GM23338 (cell line): ENCODE data around the gene PPP1R36. TPM values are rescaled to one million over a fixed set of nuclear protein-coding genes. Genes with fewer than 3 reads are reported as not detected.

ENCODE experiments used
- ATAC-seq: fragments of 200-7000 bp; cut with Tn5 transposase; 3 replicates; pipeline ENCODE4 v1.9.1; 2020
- DNase-seq: peaks from one replicate; pipeline ENCODE4 v3.0.0-alpha.2; 2015; ENCODE audit warnings: low spot score
- H2AFZ ChIP-seq: fragments of 200-600 bp; sonication (generic); 2 replicates; pipeline ENCODE4 v1.8.0; 2016; ENCODE audit warnings: antibody characterized with exemption, mild to moderate bottlenecking, moderate library complexity
- H3F3A ChIP-seq: fragments of 200-600 bp; sonication (generic); replicated peaks from 2 replicates; pipeline ENCODE4 v1.8.0; 2017; ENCODE audit warnings: antibody characterized with exemption, mixed run types, low read depth
- H3K27ac ChIP-seq: fragments of 200-600 bp; sonication (generic); 2 replicates; pipeline ENCODE4 v1.6.1; 2016; ENCODE audit warnings: low read depth
- H3K27me3 ChIP-seq: fragments of 200-600 bp; sonication (generic); 2 replicates; pipeline ENCODE4 v1.8.0; 2016; ENCODE audit warnings: mild to moderate bottlenecking, mixed run types, moderate library complexity; ENCODE audit not compliant: insufficient read depth
- H3K36me3 ChIP-seq: fragments of 200-600 bp; sonication (generic); 2 replicates; pipeline ENCODE4 v1.8.0; 2016; ENCODE audit warnings: mild to moderate bottlenecking; ENCODE audit not compliant: insufficient read depth
- H3K4me1 ChIP-seq: fragments of 200-600 bp; sonication (generic); 2 replicates; pipeline ENCODE4 v1.8.0; 2016; ENCODE audit warnings: mild to moderate bottlenecking, moderate library complexity; ENCODE audit not compliant: insufficient read depth
- H3K4me2 ChIP-seq: fragments of 200-600 bp; sonication (generic); 2 replicates; pipeline ENCODE4 v1.7.1; 2017; ENCODE audit warnings: mixed run types
- H3K4me3 ChIP-seq: fragments of 200-600 bp; sonication (generic); 2 replicates; pipeline ENCODE4 v1.6.1; 2016; ENCODE audit warnings: mixed run types
- H3K79me2 ChIP-seq: fragments of 200-600 bp; sonication (generic); replicated peaks from 2 replicates; pipeline ENCODE4 v1.8.0; 2017; ENCODE audit warnings: mild to moderate bottlenecking; ENCODE audit not compliant: insufficient read depth
- H3K9me2 ChIP-seq: fragments of 200-600 bp; sonication (generic); 2 replicates; pipeline ENCODE4 v1.8.0; 2017; ENCODE audit not compliant: insufficient read depth
- H4K20me1 ChIP-seq: fragments of 200-600 bp; sonication (generic); replicated peaks from 2 replicates; pipeline ENCODE4 v1.8.0; 2017; ENCODE audit warnings: mild to moderate bottlenecking; ENCODE audit not compliant: insufficient read depth
- H3K27ac Mint-ChIP-seq: 2 replicates; pipeline ENCODE4 v1.8.0; 2020; ENCODE audit warnings: inconsistent platforms, mild to moderate bottlenecking, moderate library complexity, mixed read lengths
- H3K27me3 Mint-ChIP-seq: 3 replicates; pipeline ENCODE4 v1.8.0; 2022; ENCODE audit warnings: low read depth, mild to moderate bottlenecking, moderate library complexity, mixed read lengths, inconsistent platforms; ENCODE audit not compliant: insufficient read depth, poor library complexity
- H3K36me3 Mint-ChIP-seq: 3 replicates; pipeline ENCODE4 v1.8.0; 2021; ENCODE audit warnings: low read depth, mild to moderate bottlenecking, inconsistent platforms, moderate library complexity, mixed read lengths
- H3K4me1 Mint-ChIP-seq: 3 replicates; pipeline ENCODE4 v1.8.0; 2020; ENCODE audit warnings: mild to moderate bottlenecking, inconsistent platforms, mixed read lengths
- H3K4me3 Mint-ChIP-seq: 3 replicates; pipeline ENCODE4 v1.8.0; 2021; ENCODE audit warnings: moderate library complexity, mild to moderate bottlenecking, inconsistent platforms, mixed read lengths
- H3K9me3 Mint-ChIP-seq: 3 replicates; pipeline ENCODE4 v1.8.0; 2020; ENCODE audit warnings: moderate library complexity, mild to moderate bottlenecking, inconsistent platforms, mixed read lengths
- CREB1 ChIP-seq: fragments of 250-450 bp; sonication (Bioruptor Pico); IDR thresholded peaks from 2 replicates; pipeline ENCODE4 v1.5.0; 2020; ENCODE audit warnings: low read depth, mild to moderate bottlenecking, moderate library complexity
- EZH2 ChIP-seq: fragments of 200-600 bp; sonication (generic); IDR thresholded peaks from one replicate; pipeline ENCODE4 v1.8.0; 2017; ENCODE audit warnings: antibody characterized with exemption, mild to moderate bottlenecking, low read depth; ENCODE audit not compliant: unreplicated experiment
- EZH2phosphoT487 ChIP-seq: fragments of 200-600 bp; sonication (generic); IDR thresholded peaks from one replicate; pipeline ENCODE4 v1.8.1; 2018; ENCODE audit warnings: antibody characterized with exemption; ENCODE audit not compliant: unreplicated experiment
- JUNB ChIP-seq: IDR thresholded peaks from one replicate; pipeline ENCODE4 v1.6.1; 2016; ENCODE audit warnings: antibody characterized with exemption; ENCODE audit not compliant: unreplicated experiment
- NANOG ChIP-seq: IDR thresholded peaks from 2 replicates; pipeline ENCODE4 v1.6.1; 2016; ENCODE audit warnings: antibody characterized with exemption, borderline replicate concordance
- POLR2AphosphoS5 ChIP-seq: IDR thresholded peaks from 2 replicates; pipeline ENCODE4 v1.6.1; 2016; ENCODE audit warnings: antibody characterized with exemption, low read depth
- STAT1 ChIP-seq: IDR thresholded peaks from one replicate; pipeline ENCODE4 v1.6.1; 2016; ENCODE audit warnings: antibody characterized with exemption; ENCODE audit not compliant: unreplicated experiment
- ZNF114 ChIP-seq: fragments of 250-450 bp; sonication (Bioruptor Pico); IDR thresholded peaks from 2 replicates; pipeline ENCODE4 v1.5.0; 2020; ENCODE audit warnings: mild to moderate bottlenecking, moderate library complexity
- ZNF331 ChIP-seq: fragments of 250-450 bp; sonication (Bioruptor Pico); IDR thresholded peaks from 2 replicates; pipeline ENCODE4 v1.5.0; 2020; ENCODE audit warnings: low read depth, mild to moderate bottlenecking, moderate library complexity
- polyA plus RNA-seq: library from polyadenylated mRNA; unstranded; fragments of >200 nt; fragmentation: Nextera tagmentation; extraction: Ambion mirVana; gene quantifications from 2 replicates; pipeline ENCODE4 v1.2.1, GENCODE V29; 2016
- total RNA-seq: library from RNA; depleted of rRNA; stranded (reverse); fragments of >200 nt; shearing (Covaris generic); gene quantifications from 2 replicates; pipeline ENCODE4 v1.2.3, GENCODE V29; 2014
- TF ChIP-seq, protein P1 (sequence below), 2 experiments: fragments of 200-600 bp in 1 of 2; sonication (generic) in 1 of 2; conservative IDR thresholded peaks; 2 replicates each; pipeline versions ENCODE4 v1.5.1 to v1.6.1; 2016 to 2017; ENCODE audit warnings: antibody characterized with exemption in 2 of 2, low read depth in 2 of 2, mild to moderate bottlenecking in 2 of 2, moderate library complexity in 1 of 2
- TF ChIP-seq, protein P2 (sequence below): IDR thresholded peaks from one replicate; pipeline ENCODE4 v1.6.1; 2018; ENCODE audit warnings: antibody characterized with exemption; ENCODE audit not compliant: unreplicated experiment
- TF ChIP-seq, protein P3 (sequence below): fragments of 250-450 bp; sonication (Bioruptor Pico); IDR thresholded peaks from 2 replicates; pipeline ENCODE4 v1.5.0; 2020; ENCODE audit warnings: mild to moderate bottlenecking, moderate library complexity
- TF ChIP-seq, protein P4 (sequence below): IDR thresholded peaks from 2 replicates; pipeline ENCODE4 v1.6.1; 2016; ENCODE audit warnings: antibody characterized with exemption

PPP1R36 gene
- total and polyA plus RNA-seq, 2 experiments from 2014 or later, result 0.42 to 1.4 TPM

DNA sequence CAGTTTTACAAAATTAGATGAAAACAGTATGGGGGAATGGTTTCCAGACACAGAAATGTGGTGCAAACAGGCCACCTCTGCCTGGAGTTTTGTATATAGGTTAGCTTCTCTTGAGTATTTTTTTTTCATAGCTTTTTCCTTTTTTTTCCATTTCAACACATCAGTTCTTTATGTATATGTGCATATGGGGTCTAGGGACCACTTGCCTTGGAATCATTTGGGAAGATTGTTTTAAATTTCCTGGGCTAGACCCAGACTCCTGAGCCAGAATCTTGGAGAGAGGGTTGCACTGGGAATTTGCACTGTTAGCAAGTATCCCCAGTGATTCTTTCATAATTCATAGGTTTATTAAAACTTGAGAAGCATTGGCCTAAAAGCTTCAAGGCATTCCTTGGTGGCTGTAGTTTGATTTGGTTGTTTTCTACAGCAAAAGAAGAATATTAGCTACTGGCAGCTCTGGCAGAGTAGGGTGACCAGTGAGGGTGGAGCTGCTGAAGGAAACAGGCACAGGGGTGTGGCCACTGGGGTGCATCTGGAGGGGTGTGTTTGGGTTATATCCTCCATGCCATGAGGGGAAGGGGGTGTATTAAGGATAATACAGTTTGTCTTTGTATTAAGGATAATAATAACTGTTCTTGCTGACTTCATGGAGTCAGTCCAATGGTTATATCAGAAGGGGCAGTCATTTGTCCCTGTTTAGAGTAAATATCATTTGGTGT lies 22.8 kb downstream of the PPP1R36 start:
- Mint-ChIP-seq H3K36me3 (no peaks in the 10 kb centered on the region), H3K9me3 (no peaks in the 10 kb centered on the region), H3K4me1 (peaks cover 18% of the 10 kb centered on the region), H3K27me3 (peaks cover 5% of the 10 kb centered on the region), H3K27ac (peak overlapping the region; percentile 86; the same call in 1 of the 2 replicates), H3K4me3 (no peak overlapping the region; the same call in 2 of the 3 replicates)
- H3K4me3 ChIP-seq, result no peak overlapping the region
- no peaks in the 10 kb centered on the region for H3K36me3 ChIP-seq
- no peak for TF ChIP-seq POLR2AphosphoS5
- TF ChIP-seq, protein P1, sequence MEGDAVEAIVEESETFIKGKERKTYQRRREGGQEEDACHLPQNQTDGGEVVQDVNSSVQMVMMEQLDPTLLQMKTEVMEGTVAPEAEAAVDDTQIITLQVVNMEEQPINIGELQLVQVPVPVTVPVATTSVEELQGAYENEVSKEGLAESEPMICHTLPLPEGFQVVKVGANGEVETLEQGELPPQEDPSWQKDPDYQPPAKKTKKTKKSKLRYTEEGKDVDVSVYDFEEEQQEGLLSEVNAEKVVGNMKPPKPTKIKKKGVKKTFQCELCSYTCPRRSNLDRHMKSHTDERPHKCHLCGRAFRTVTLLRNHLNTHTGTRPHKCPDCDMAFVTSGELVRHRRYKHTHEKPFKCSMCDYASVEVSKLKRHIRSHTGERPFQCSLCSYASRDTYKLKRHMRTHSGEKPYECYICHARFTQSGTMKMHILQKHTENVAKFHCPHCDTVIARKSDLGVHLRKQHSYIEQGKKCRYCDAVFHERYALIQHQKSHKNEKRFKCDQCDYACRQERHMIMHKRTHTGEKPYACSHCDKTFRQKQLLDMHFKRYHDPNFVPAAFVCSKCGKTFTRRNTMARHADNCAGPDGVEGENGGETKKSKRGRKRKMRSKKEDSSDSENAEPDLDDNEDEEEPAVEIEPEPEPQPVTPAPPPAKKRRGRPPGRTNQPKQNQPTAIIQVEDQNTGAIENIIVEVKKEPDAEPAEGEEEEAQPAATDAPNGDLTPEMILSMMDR (conservative IDR thresholded peaks at IDR 0.05; ENCODE audit: low read depth in 2 of 2), result no peak
- TF ChIP-seq JUNB, result no peak
- no peak for TF ChIP-seq CREB1 (CRISPR knock-in tag)
- TF ChIP-seq EZH2, result no peak
- TF ChIP-seq, protein P2, sequence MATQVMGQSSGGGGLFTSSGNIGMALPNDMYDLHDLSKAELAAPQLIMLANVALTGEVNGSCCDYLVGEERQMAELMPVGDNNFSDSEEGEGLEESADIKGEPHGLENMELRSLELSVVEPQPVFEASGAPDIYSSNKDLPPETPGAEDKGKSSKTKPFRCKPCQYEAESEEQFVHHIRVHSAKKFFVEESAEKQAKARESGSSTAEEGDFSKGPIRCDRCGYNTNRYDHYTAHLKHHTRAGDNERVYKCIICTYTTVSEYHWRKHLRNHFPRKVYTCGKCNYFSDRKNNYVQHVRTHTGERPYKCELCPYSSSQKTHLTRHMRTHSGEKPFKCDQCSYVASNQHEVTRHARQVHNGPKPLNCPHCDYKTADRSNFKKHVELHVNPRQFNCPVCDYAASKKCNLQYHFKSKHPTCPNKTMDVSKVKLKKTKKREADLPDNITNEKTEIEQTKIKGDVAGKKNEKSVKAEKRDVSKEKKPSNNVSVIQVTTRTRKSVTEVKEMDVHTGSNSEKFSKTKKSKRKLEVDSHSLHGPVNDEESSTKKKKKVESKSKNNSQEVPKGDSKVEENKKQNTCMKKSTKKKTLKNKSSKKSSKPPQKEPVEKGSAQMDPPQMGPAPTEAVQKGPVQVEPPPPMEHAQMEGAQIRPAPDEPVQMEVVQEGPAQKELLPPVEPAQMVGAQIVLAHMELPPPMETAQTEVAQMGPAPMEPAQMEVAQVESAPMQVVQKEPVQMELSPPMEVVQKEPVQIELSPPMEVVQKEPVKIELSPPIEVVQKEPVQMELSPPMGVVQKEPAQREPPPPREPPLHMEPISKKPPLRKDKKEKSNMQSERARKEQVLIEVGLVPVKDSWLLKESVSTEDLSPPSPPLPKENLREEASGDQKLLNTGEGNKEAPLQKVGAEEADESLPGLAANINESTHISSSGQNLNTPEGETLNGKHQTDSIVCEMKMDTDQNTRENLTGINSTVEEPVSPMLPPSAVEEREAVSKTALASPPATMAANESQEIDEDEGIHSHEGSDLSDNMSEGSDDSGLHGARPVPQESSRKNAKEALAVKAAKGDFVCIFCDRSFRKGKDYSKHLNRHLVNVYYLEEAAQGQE, result no peak
- no peak for TF ChIP-seq ZNF331
- TF ChIP-seq, protein P3, sequence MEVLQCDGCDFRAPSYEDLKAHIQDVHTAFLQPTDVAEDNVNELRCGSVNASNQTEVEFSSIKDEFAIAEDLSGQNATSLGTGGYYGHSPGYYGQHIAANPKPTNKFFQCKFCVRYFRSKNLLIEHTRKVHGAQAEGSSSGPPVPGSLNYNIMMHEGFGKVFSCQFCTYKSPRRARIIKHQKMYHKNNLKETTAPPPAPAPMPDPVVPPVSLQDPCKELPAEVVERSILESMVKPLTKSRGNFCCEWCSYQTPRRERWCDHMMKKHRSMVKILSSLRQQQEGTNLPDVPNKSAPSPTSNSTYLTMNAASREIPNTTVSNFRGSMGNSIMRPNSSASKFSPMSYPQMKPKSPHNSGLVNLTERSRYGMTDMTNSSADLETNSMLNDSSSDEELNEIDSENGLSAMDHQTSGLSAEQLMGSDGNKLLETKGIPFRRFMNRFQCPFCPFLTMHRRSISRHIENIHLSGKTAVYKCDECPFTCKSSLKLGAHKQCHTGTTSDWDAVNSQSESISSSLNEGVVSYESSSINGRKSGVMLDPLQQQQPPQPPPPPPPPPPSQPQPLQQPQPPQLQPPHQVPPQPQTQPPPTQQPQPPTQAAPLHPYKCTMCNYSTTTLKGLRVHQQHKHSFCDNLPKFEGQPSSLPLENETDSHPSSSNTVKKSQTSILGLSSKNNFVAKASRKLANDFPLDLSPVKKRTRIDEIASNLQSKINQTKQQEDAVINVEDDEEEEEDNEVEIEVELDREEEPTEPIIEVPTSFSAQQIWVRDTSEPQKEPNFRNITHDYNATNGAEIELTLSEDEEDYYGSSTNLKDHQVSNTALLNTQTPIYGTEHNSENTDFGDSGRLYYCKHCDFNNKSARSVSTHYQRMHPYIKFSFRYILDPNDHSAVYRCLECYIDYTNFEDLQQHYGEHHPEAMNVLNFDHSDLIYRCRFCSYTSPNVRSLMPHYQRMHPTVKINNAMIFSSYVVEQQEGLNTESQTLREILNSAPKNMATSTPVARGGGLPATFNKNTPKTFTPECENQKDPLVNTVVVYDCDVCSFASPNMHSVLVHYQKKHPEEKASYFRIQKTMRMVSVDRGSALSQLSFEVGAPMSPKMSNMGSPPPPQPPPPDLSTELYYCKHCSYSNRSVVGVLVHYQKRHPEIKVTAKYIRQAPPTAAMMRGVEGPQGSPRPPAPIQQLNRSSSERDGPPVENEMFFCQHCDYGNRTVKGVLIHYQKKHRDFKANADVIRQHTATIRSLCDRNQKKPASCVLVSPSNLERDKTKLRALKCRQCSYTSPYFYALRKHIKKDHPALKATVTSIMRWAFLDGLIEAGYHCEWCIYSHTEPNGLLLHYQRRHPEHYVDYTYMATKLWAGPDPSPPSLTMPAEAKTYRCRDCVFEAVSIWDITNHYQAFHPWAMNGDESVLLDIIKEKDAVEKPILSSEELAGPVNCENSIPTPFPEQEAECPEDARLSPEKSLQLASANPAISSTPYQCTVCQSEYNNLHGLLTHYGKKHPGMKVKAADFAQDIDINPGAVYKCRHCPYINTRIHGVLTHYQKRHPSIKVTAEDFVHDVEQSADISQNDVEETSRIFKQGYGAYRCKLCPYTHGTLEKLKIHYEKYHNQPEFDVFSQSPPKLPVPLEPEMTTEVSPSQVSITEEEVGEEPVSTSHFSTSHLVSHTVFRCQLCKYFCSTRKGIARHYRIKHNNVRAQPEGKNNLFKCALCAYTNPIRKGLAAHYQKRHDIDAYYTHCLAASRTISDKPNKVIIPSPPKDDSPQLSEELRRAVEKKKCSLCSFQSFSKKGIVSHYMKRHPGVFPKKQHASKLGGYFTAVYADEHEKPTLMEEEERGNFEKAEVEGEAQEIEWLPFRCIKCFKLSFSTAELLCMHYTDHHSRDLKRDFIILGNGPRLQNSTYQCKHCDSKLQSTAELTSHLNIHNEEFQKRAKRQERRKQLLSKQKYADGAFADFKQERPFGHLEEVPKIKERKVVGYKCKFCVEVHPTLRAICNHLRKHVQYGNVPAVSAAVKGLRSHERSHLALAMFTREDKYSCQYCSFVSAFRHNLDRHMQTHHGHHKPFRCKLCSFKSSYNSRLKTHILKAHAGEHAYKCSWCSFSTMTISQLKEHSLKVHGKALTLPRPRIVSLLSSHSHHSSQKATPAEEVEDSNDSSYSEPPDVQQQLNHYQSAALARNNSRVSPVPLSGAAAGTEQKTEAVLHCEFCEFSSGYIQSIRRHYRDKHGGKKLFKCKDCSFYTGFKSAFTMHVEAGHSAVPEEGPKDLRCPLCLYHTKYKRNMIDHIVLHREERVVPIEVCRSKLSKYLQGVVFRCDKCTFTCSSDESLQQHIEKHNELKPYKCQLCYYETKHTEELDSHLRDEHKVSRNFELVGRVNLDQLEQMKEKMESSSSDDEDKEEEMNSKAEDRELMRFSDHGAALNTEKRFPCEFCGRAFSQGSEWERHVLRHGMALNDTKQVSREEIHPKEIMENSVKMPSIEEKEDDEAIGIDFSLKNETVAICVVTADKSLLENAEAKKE (CRISPR knock-in tag), result no peak
- TF ChIP-seq NANOG, result no peak
- TF ChIP-seq EZH2phosphoT487, result no peak
- TF ChIP-seq, protein P4, sequence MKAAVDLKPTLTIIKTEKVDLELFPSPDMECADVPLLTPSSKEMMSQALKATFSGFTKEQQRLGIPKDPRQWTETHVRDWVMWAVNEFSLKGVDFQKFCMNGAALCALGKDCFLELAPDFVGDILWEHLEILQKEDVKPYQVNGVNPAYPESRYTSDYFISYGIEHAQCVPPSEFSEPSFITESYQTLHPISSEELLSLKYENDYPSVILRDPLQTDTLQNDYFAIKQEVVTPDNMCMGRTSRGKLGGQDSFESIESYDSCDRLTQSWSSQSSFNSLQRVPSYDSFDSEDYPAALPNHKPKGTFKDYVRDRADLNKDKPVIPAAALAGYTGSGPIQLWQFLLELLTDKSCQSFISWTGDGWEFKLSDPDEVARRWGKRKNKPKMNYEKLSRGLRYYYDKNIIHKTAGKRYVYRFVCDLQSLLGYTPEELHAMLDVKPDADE, result no peak
- no peak for TF ChIP-seq ZNF114
- no peak for TF ChIP-seq STAT1
- H2AFZ ChIP-seq, result no peak overlapping the region
- ATAC-seq (peak; percentile 68), DNase-seq (no peak)
- H3F3A ChIP-seq, result no peaks in the 10 kb centered on the region
- peak overlapping the region; percentile 16 for H3K4me2 ChIP-seq
- H3K4me1 ChIP-seq, result 0 out of 2 replicates have a peak, but pooled peaks cover 6% of the 10 kb centered on the region
- H3K27ac ChIP-seq, result peak overlapping the region; percentile 8; the same call in 1 of the 2 replicates
- no peaks in the 10 kb centered on the region for H3K9me2 ChIP-seq
- H4K20me1 ChIP-seq, result no peaks in the 10 kb centered on the region
- H3K27me3 ChIP-seq, result no peaks in the 10 kb centered on the region
- H3K79me2 ChIP-seq, result no peaks in the 10 kb centered on the region
